HepG2 (cell line): ENCODE data around the gene PTK7. TPM values are rescaled to one million over a fixed set of nuclear protein-coding genes. Genes with fewer than 3 reads are reported as not detected.

ENCODE experiments used
- ARID3A ChIP-seq: IDR thresholded peaks from 2 replicates; pipeline ENCODE4 v1.6.1; 2012; ENCODE audit warnings: low read depth, low read length, improper control_type of control experiment
- BORCS8-MEF2B ChIP-seq: sonication (generic); formaldehyde crosslinking; IDR thresholded peaks from 2 replicates; pipeline ENCODE4 v1.8.0; 2022; ENCODE audit warnings: mild to moderate bottlenecking, missing genetic modification reagents
- BRCA1 ChIP-seq: sonication (generic); formaldehyde crosslinking; IDR thresholded peaks from 2 replicates; pipeline ENCODE4 v1.4.0; 2020; ENCODE audit warnings: missing genetic modification reagents
- CHD2 ChIP-seq: IDR thresholded peaks from 2 replicates; pipeline ENCODE4 v1.6.1; 2011; ENCODE audit warnings: low read depth, low read length, improper control_type of control experiment
- HMGXB3 ChIP-seq: sonication (generic); formaldehyde crosslinking; IDR thresholded peaks from 2 replicates; pipeline ENCODE4 v1.4.0; 2020; ENCODE audit warnings: missing genetic modification reagents, borderline replicate concordance
- HNRNPH1 ChIP-seq: fragments of 200-400 bp; formaldehyde crosslinking; optimal IDR thresholded peaks from 2 replicates; pipeline ENCODE3; 2017; ENCODE audit warnings: mild to moderate bottlenecking, low read depth, low read length
- KDM5A ChIP-seq: fragments of 200-600 bp; sonication (generic); IDR thresholded peaks from 2 replicates; pipeline ENCODE4 v1.7.0; 2018; ENCODE audit warnings: antibody characterized with exemption, mild to moderate bottlenecking, low read length, borderline replicate concordance
- KLF12 ChIP-seq: sonication (generic); formaldehyde crosslinking; IDR thresholded peaks from 2 replicates; pipeline ENCODE4 v1.4.0; 2020; ENCODE audit warnings: missing genetic modification reagents, borderline replicate concordance
- MAF1 ChIP-seq: sonication (generic); formaldehyde crosslinking; IDR thresholded peaks from 2 replicates; pipeline ENCODE4 v1.5.0; 2020; ENCODE audit warnings: missing genetic modification reagents, borderline replicate concordance
- NFATC3 ChIP-seq: sonication (generic); formaldehyde crosslinking; IDR thresholded peaks from 2 replicates; pipeline ENCODE4 v1.5.1; 2020; ENCODE audit warnings: mild to moderate bottlenecking, missing genetic modification reagents
- REPIN1 ChIP-seq: sonication (generic); formaldehyde crosslinking; IDR thresholded peaks from 2 replicates; pipeline ENCODE4 v1.8.0; 2022; ENCODE audit warnings: missing genetic modification reagents, low read depth, mild to moderate bottlenecking, borderline replicate concordance
- RFXANK ChIP-seq: IDR thresholded peaks from 2 replicates; pipeline ENCODE4 v1.6.1; 2016
- STAG1 ChIP-seq: sonication (generic); formaldehyde crosslinking; IDR thresholded peaks from 2 replicates; pipeline ENCODE4 v1.4.0; 2020; ENCODE audit warnings: missing genetic modification reagents
- TERF1 ChIP-seq: sonication (generic); formaldehyde crosslinking; IDR thresholded peaks from 2 replicates; pipeline ENCODE4 v1.8.0; 2022; ENCODE audit warnings: mild to moderate bottlenecking, missing genetic modification reagents, moderate library complexity
- WIZ ChIP-seq: sonication (generic); formaldehyde crosslinking; IDR thresholded peaks from 2 replicates; pipeline ENCODE4 v1.5.1; 2020; ENCODE audit warnings: mild to moderate bottlenecking, missing genetic modification reagents
- XBP1 ChIP-seq: sonication (generic); formaldehyde crosslinking; IDR thresholded peaks from 2 replicates; pipeline ENCODE4 v1.5.0; 2020; ENCODE audit warnings: missing genetic modification reagents
- ZBTB21 ChIP-seq: sonication (generic); formaldehyde crosslinking; IDR thresholded peaks from 2 replicates; pipeline ENCODE4 v1.4.0; 2020; ENCODE audit warnings: missing genetic modification reagents
- ZC3H13 ChIP-seq: sonication (generic); formaldehyde crosslinking; IDR thresholded peaks from 2 replicates; pipeline ENCODE4 v1.8.1; 2023; ENCODE audit warnings: mild to moderate bottlenecking, missing genetic modification reagents, moderate library complexity
- ZNF282 ChIP-seq: fragments of 450-650 bp; IDR thresholded peaks from 2 replicates; pipeline ENCODE4 v1.6.1; 2018; ENCODE audit not compliant: partially characterized antibody
- ZNF367 ChIP-seq: sonication (generic); formaldehyde crosslinking; IDR thresholded peaks from 2 replicates; pipeline ENCODE4 v1.4.0; 2020; ENCODE audit warnings: missing genetic modification reagents, borderline replicate concordance
- ZNF414 ChIP-seq: sonication (generic); formaldehyde crosslinking; IDR thresholded peaks from 2 replicates; pipeline ENCODE4 v1.5.0; 2020; ENCODE audit warnings: missing genetic modification reagents
- ZNF639 ChIP-seq: conservative IDR thresholded peaks from 2 replicates; pipeline ENCODE4 v1.6.1; 2018; ENCODE audit warnings: missing genetic modification reagents
- ZSCAN20 ChIP-seq: sonication (generic); formaldehyde crosslinking; IDR thresholded peaks from 2 replicates; pipeline ENCODE4 v1.4.0; 2020; ENCODE audit warnings: missing genetic modification reagents, mild to moderate bottlenecking, borderline replicate concordance
- polyA plus RNA-seq, 8 experiments: library from polyadenylated mRNA; depleted of rRNA in 3 of 8; stranded (reverse) in 7 of 8; unstranded in 1 of 8; fragments of >200 nt; fragmentation: Illumina TruSeq in 4 of 8; extraction: Trizol in 4 of 8; gene quantifications; 2 replicates each; pipeline versions ENCODE4 v1.2.1 to v1.2.3, GENCODE V29; 2011 to 2016; ENCODE audit warnings: low read depth in 4 of 8, missing spikeins in 1 of 8, mixed read lengths in 1 of 8; ENCODE audit not compliant: insufficient read depth in 1 of 8
- total RNA-seq, 5 experiments: library from RNA; depleted of rRNA; stranded (reverse); fragments of >200 nt; fragmentation: Illumina TruSeq; extraction: Trizol; gene quantifications; 2 replicates each; pipeline ENCODE4 v1.2.3, GENCODE V29; 2016; ENCODE audit warnings: low read depth in 1 of 5

PTK7 gene
- total and polyA plus RNA-seq, 2 of the 13 experiments (the other 11 are each of a cell fraction or from before 2014, with no cell fraction given): 98.5 to 99.8 TPM

- TF ChIP-seq STAG1 (no peak), REPIN1 (CRISPR knock-in tag) (no peak), ZC3H13 (CRISPR knock-in tag) (peak; percentile 83), NFATC3 (CRISPR knock-in tag) (no peak), KLF12 (no peak), RFXANK (CRISPR knock-in tag) (no peak), ZNF639 (CRISPR knock-in tag) (no peak), CHD2 (no peak), BRCA1 (CRISPR knock-in tag) (no peak), ARID3A (no peak), KDM5A (no peak), ZNF367 (CRISPR knock-in tag) (no peak), MAF1 (CRISPR knock-in tag) (no peak), XBP1 (no peak), ZNF414 (CRISPR knock-in tag) (no peak), TERF1 (CRISPR knock-in tag) (no peak), BORCS8-MEF2B (no peak), ZBTB21 (no peak), ZSCAN20 (CRISPR knock-in tag) (no peak), HNRNPH1 (no peak), ZNF282 (no peak), WIZ (CRISPR knock-in tag) (no peak), HMGXB3 (CRISPR knock-in tag) (peak; percentile 87; the same call in 1 of the 2 replicates)
These were observed 94.4 kb downstream of the PTK7 start (continued) for GRCh38 chr6:43170417-43170930.
